Transverse colon (tissue), 4 donors: ENCODE results near the gene C1orf21. TPM values are rescaled to one million over a fixed set of nuclear protein-coding genes. Genes with fewer than 3 reads are reported as not detected.

Experiments used
- DNase-seq: peaks from one replicate; pipeline ENCODE4 v3.0.0-alpha.2; 2019
- H3K27ac ChIP-seq, 4 donors: fragments of 200-600 bp; sonication (generic); 2 replicates each; pipeline ENCODE4 v1.5.1; 2016 to 2018; ENCODE audit warnings: inconsistent platforms in 4 of 4
- H3K27me3 ChIP-seq: fragments of 200-600 bp; sonication (generic); 2 replicates; pipeline ENCODE4 v1.5.1; 2017; ENCODE audit warnings: inconsistent platforms
- H3K36me3 ChIP-seq, 4 donors: fragments of 200-600 bp; sonication (generic); 2 replicates each; pipeline ENCODE4 v1.5.1; 2017 to 2019; ENCODE audit warnings: inconsistent platforms in 4 of 4
- H3K4me1 ChIP-seq, 4 donors: fragments of 200-600 bp; sonication (generic); 2 replicates each; pipeline ENCODE4 v1.5.1; 2017 to 2020; ENCODE audit warnings: inconsistent platforms in 4 of 4
- H3K4me3 ChIP-seq, 4 donors: fragments of 200-600 bp; sonication (generic); 1 replicate in 1 of 4; 2 replicates in 3 of 4; pipeline versions ENCODE4 v1.5.1 to v1.6.1; 2017 to 2019; ENCODE audit warnings: inconsistent platforms in 4 of 4
- H3K9me3 ChIP-seq, 2 donors: fragments of 200-600 bp; sonication (generic); 2 replicates each; pipeline ENCODE4 v1.5.1; 2017 to 2019; ENCODE audit warnings: inconsistent platforms in 2 of 2
- EP300 ChIP-seq: sonication (generic); formaldehyde crosslinking; IDR thresholded peaks from one replicate; pipeline ENCODE4 v1.6.1; 2017; ENCODE audit warnings: antibody characterized with exemption, low read depth
- POLR2A ChIP-seq: fragments of 450-650 bp; IDR thresholded peaks from one replicate; pipeline ENCODE4 v1.6.1; 2016; ENCODE audit warnings: antibody characterized with exemption, mild to moderate bottlenecking, moderate library complexity
- POLR2AphosphoS5 ChIP-seq, 3 donors: sonication (generic); formaldehyde crosslinking; IDR thresholded peaks; one replicate each; pipeline ENCODE4 v1.6.1; 2016; ENCODE audit warnings: antibody characterized with exemption in 3 of 3
- WGBS, 2 donors: methylation state at CpG; one replicate each; pipeline ENCODE4 v1.1.5; 2018; ENCODE audit warnings: low coverage in 1 of 2; 5-methylcytosine and 5-hydroxymethylcytosine counted together
- in situ Hi-C, 4 donors: fragments of 200-750 bp; cut with MboI; loops; one replicate each; pipeline versions ENCODE4 v1.15.0 to v1.15.1; 2017; ENCODE audit warnings: low sequenced_read_pairs in 3 of 4, low pct_ligation_motif_present in 1 of 4, low pct_unique_long_range_greater_than_20kb in 1 of 4
- intact Hi-C: fragments of 100-400 bp; cut with DNase I; formaldehyde crosslinking; loops from one replicate; pipeline ENCODE4 v1.15.1; 2023; ENCODE audit warnings: low total_unique reads
- total RNA-seq, 4 donors: library from RNA; depleted of rRNA; stranded (reverse); fragments of >200 nt; gene quantifications; one replicate each; pipeline ENCODE4 v1.1.0, GENCODE V29; 2016
- TF ChIP-seq, protein P1 (sequence below), 5 experiments: fragments of 200-600 bp in 3 of 5; fragments of 450-650 bp in 2 of 5; sonication (generic) in 3 of 5; IDR thresholded peaks; 1 replicate in 2 of 5; 2 replicates in 3 of 5; pipeline ENCODE4 v1.5.1; 2016 to 2017; ENCODE audit warnings: antibody characterized with exemption in 5 of 5, inconsistent platforms in 3 of 5, mild to moderate bottlenecking in 2 of 5, moderate library complexity in 1 of 5

C1orf21 gene
- total RNA-seq, 4 donors from 2014 or later, result 38.4 to 70.0 (median 62.4) TPM

DNA sequence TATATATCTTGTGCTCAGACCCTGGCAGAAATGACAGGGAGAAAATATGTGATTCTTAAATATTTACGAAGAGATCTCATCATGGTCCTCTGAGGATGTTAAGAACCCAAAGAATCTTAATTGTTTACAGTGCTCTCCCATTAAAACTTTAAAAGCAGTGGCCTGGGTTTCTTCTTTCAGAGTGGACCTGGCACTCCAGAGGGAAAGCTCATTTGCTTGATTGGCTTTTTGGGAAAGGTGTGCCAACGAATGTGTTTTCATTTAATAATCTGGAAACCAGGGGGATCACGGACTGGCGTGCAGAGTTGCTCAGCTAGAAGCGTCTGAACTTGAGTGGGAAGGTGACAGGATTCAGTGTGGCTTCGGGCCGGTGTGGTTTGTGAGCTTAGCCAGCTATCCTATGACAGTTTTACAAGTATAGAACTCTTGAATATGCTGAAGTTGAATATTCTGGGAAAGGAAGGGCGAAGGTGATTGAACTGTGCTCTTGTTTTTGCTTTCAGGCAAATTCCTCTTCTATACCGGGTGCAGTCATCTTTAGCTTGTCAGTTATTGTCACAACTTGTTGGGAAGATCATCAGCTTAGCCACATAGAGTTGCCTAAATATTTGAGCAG, 154.8 kb downstream of the C1orf21 start:
- no peaks in the 10 kb centered on the region for H3K27me3 ChIP-seq

DNA sequence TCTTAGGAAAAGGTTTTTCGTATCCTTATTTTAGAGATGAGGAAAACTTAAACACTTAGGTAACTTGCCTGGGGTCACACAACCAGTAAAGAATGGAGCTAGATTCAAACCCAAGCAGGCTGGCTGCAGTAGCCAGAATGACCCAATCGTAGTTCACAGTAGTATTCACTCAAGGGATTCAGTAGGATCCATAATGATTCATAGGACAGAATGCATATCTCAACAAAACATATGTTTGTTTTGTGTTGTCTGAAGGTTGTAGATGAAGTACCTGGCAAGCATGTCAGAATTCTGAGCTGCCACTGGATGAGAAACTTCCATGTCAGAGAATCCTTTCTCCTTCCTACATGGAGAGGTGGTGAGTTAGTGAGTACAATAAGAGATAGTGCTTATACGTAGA, 155.5 kb downstream of the C1orf21 start:
- H3K9me3 ChIP-seq, result peaks cover 0 to 7% of the 10 kb centered on the region in 2 donors
- H3K4me1 ChIP-seq, result peaks cover 0 to 10% (median 4%) of the 10 kb centered on the region in 4 donors
- intact Hi-C loops, result no loop called here
- peak overlapping the region in 1 of 4 donors; percentile 29 for H3K27ac ChIP-seq
- no peak overlapping the region for H3K4me3 ChIP-seq
- WGBS, 2 donors, result 87 to 100% methylated on average over 1 to 3 of the region's 3 CpGs
- no peak for DNase-seq
- TF ChIP-seq, protein P1, sequence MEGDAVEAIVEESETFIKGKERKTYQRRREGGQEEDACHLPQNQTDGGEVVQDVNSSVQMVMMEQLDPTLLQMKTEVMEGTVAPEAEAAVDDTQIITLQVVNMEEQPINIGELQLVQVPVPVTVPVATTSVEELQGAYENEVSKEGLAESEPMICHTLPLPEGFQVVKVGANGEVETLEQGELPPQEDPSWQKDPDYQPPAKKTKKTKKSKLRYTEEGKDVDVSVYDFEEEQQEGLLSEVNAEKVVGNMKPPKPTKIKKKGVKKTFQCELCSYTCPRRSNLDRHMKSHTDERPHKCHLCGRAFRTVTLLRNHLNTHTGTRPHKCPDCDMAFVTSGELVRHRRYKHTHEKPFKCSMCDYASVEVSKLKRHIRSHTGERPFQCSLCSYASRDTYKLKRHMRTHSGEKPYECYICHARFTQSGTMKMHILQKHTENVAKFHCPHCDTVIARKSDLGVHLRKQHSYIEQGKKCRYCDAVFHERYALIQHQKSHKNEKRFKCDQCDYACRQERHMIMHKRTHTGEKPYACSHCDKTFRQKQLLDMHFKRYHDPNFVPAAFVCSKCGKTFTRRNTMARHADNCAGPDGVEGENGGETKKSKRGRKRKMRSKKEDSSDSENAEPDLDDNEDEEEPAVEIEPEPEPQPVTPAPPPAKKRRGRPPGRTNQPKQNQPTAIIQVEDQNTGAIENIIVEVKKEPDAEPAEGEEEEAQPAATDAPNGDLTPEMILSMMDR (IDR thresholded peaks at IDR 0.05), result no peak
- TF ChIP-seq POLR2AphosphoS5 (IDR thresholded peaks at IDR 0.05) (no peak), EP300 (no peak), POLR2A (no peak)
- H3K36me3 ChIP-seq, result no peaks in the 10 kb centered on the region
- H3K27me3 ChIP-seq, result no peaks in the 10 kb centered on the region
- in situ Hi-C loops, result no loop called here

More for the DNA sequence above, 154.8 kb downstream of the C1orf21 start:
- no peak overlapping the region for H3K4me3 ChIP-seq
- peak in 1 of 3 donors; percentile 45 for TF ChIP-seq POLR2AphosphoS5 (IDR thresholded peaks at IDR 0.05)
- no peak for TF ChIP-seq EP300
- no peak for DNase-seq
- peaks cover 0 to 10% (median 4%) of the 10 kb centered on the region in 4 donors for H3K4me1 ChIP-seq
- peaks cover 0 to 7% of the 10 kb centered on the region in 2 donors for H3K9me3 ChIP-seq
- WGBS, 2 donors, result 70 to 71% methylated on average over 2 to 9 of the region's 9 CpGs
- H3K27ac ChIP-seq, result peak overlapping the region in 1 of 4 donors; percentile 29
- intact Hi-C loops, result no loop called here
- H3K36me3 ChIP-seq, result no peaks in the 10 kb centered on the region
- in situ Hi-C loops, result no loop called here

DNA sequence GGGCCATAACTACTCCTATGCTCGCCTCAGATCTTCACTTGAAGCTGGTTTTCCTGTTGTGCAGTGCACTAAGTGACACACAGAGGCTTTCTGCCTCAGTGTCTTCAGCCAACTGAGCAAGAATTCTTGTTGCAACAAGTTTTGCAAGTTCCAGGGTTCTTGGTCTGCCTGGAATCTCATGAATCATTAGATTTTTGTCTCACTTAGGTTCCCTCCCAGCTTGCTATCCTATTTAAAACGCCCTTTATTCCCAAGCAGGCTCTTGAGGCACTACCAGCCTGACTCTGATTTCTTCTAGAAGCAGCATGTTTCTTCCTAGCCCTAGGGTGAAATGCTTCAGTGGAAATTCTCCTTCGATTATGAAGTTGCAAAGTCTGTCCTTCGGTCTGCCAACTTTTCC, 158.8 kb downstream of the C1orf21 start:
- Histone ChIP-seq H3K27me3 (no peaks in the 10 kb centered on the region), H3K9me3 (no peaks in the 10 kb centered on the region), H3K36me3 (no peaks in the 10 kb centered on the region), H3K27ac (no peak overlapping the region), H3K4me3 (no peak overlapping the region), H3K4me1 (peaks cover 0 to 10% (median 4%) of the 10 kb centered on the region in 4 donors)
- no peak for TF ChIP-seq POLR2A
- TF ChIP-seq EP300, result no peak
- TF ChIP-seq POLR2AphosphoS5 (IDR thresholded peaks at IDR 0.05), result no peak
- TF ChIP-seq, protein P1 (IDR thresholded peaks at IDR 0.05), result no peak
- intact Hi-C loops, result no loop called here
- WGBS, 2 donors, result 77 to 83% methylated on average over 3 to 4 of the region's 4 CpGs
- no peak for DNase-seq
- in situ Hi-C loops, result no loop called here

DNA sequence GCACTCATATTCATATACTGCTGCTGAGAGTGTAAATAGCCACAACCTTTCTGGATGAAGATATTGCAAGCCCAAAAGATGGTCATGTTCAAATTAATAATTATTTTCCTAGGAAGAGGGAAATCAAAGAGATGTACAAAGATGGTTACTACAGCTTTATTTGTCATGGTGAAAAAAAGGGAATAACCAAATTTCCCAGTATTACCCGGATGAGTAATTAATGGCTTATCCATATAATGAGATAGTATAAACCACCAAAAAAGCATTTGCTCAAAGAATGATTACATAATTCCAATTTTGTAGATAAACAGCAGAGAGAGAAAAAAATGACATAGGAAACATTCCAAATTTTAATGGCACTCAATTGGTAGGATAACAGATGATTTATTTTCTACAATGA, 165.6 kb downstream of the C1orf21 start:
- no peak overlapping the region for H3K27ac ChIP-seq
- no peaks in the 10 kb centered on the region for H3K27me3 ChIP-seq
- DNase-seq, result no peak
- TF ChIP-seq, protein P1 (IDR thresholded peaks at IDR 0.05), result no peak
- no peak for TF ChIP-seq POLR2AphosphoS5 (IDR thresholded peaks at IDR 0.05)
- 89 to 100% methylated on average over 1 of the region's 1 CpG for WGBS, 2 donors
- H3K4me3 ChIP-seq, result no peak overlapping the region
- no peaks in the 10 kb centered on the region for H3K9me3 ChIP-seq
- no peaks in the 10 kb centered on the region for H3K36me3 ChIP-seq
- intact Hi-C loops, result no loop called here
- H3K4me1 ChIP-seq, result peaks cover 0 to 11% (median 3%) of the 10 kb centered on the region in 4 donors
- in situ Hi-C loops, result loop anchor here in 2 of 4 donors (25.0 kb wide), 2 partner anchors 165 to 465 kb away; partner anchors contain the start of gene C1orf21 (in 1 of the 2)
